Vagina (tissue), 2 donors: ENCODE data around the gene CADM1.

ENCODE experiments used
- POLR2A ChIP-seq, 2 donors: fragments of 450-650 bp; IDR thresholded peaks; one replicate each; pipeline ENCODE4 v1.6.1; 2017; ENCODE audit warnings: antibody characterized with exemption in 2 of 2, mild to moderate bottlenecking in 2 of 2, moderate library complexity in 2 of 2
- POLR2AphosphoS5 ChIP-seq, 2 donors: sonication (generic); formaldehyde crosslinking; IDR thresholded peaks; one replicate each; pipeline ENCODE4 v1.9.0; 2017; ENCODE audit warnings: antibody characterized with exemption in 2 of 2, mild to moderate bottlenecking in 2 of 2, low read depth in 1 of 2; ENCODE audit not compliant: insufficient read depth in 1 of 2
- TF ChIP-seq, protein P1 (sequence below), 3 experiments: fragments of 450-650 bp in 2 of 3; fragments of 200-600 bp in 1 of 3; sonication (generic) in 1 of 3; IDR thresholded peaks; one replicate each; pipeline ENCODE4 v1.5.1; 2017 to 2019; ENCODE audit warnings: antibody characterized with exemption in 3 of 3, mild to moderate bottlenecking in 2 of 3, moderate library complexity in 2 of 3

DNA sequence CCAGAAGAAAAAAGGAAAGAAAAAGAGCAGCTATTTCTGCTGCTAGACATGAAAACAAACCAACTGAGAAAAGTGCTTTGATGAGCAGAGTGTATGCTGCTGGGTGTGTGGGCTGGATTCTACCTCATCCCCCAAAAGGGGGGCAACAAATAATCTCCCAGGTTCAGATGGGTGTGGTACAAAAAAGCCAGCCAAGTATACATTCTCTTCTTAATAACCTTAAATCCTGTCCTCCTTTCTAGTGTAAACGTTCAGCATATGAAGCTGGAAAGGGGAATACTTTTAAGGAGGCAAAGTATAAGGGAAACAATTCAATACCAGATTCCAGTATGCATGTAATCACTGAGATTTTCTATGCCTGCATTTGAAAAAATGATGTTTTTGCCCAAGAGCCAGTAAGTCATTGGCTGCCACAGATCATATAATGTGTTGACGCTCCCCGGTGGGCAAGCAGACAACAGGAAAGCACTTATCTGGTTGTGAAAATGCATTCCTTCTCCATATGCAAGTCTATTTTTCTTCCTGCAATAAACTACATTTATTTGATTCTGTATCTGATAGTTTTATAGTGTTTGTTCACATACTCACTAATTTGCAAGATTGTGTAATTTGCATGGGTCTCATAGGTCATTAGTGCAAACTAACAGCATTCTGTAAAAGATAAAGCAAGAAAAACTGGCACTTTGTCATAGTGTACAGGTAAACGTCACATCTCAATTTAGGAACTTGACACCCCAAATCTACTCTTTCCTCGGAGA lies 201.1 kb downstream of the CADM1 start:
- TF ChIP-seq, protein P1, sequence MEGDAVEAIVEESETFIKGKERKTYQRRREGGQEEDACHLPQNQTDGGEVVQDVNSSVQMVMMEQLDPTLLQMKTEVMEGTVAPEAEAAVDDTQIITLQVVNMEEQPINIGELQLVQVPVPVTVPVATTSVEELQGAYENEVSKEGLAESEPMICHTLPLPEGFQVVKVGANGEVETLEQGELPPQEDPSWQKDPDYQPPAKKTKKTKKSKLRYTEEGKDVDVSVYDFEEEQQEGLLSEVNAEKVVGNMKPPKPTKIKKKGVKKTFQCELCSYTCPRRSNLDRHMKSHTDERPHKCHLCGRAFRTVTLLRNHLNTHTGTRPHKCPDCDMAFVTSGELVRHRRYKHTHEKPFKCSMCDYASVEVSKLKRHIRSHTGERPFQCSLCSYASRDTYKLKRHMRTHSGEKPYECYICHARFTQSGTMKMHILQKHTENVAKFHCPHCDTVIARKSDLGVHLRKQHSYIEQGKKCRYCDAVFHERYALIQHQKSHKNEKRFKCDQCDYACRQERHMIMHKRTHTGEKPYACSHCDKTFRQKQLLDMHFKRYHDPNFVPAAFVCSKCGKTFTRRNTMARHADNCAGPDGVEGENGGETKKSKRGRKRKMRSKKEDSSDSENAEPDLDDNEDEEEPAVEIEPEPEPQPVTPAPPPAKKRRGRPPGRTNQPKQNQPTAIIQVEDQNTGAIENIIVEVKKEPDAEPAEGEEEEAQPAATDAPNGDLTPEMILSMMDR (IDR thresholded peaks at IDR 0.05): no peak
- no peak for TF ChIP-seq POLR2A (IDR thresholded peaks at IDR 0.05)
- TF ChIP-seq POLR2AphosphoS5 (IDR thresholded peaks at IDR 0.05; ENCODE audit: insufficient read depth in 1 of 2, low read depth in 1 of 2): no peak
